ENCODE results near the gene CXCL5.
A peak's percentile ranks its signal among the peaks of the same experiment; 100 is the strongest.

The CXCL5 gene

GRCh38 chr4:73998040-73999011 lies at the start of gene CXCL5:
TSS of gene CXCL5 (minus strand) at chr4:73998677. CDS start at chr4:73998581, 96 bp downstream.
- no peak for DNase-seq

GRCh38 chr4:74047152-74047551 lies 48.7 kb upstream of the CXCL5 start:
- no peak for DNase-seq

- DNase-seq: no peak
Observed at GRCh38 chr4:74045772-74046171, 47.3 kb upstream of the CXCL5 start.

DNA sequence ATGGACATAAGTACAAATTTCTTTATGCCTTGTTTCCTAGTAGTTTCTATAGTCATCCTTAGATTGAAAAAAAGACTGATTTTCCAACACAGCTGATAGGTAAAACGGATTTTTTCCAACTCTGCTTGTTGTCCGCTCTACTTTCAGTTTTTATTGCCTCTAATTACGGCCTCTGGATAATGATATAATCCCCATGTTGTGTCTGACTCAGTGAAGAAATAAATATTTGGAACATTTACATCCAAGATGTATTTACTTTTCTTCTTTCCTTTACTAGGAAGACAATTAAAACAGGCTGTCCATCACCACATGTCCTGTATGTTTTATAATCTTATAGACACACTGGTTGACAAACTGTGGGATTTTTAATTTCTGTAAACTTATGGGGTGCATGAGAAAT lies 46.8 kb upstream of the CXCL5 start:
- DNase-seq: no peak

DNA sequence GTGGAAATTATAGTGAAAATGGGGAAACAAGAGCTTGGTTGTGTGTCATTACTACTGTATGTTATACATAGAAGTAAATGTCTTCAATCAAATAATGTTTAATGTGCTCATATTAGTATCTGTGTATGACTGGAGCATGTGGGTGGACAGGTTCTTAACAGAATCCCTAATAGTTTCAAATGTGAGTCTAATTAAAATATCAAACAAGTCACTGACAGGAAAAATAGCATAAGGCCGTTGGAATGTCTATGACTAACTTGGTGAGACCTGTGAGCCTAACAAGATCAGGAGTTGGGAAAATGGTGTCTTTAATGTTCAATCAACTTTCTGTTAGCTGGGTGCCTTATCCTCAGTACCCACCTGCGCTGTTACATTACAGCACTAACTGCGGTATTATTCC lies 46.2 kb upstream of the CXCL5 start:
- DNase-seq: no peak

GRCh38 chr4:74042681-74043080 lies 44.2 kb upstream of the CXCL5 start:
- no peak for DNase-seq

DNA sequence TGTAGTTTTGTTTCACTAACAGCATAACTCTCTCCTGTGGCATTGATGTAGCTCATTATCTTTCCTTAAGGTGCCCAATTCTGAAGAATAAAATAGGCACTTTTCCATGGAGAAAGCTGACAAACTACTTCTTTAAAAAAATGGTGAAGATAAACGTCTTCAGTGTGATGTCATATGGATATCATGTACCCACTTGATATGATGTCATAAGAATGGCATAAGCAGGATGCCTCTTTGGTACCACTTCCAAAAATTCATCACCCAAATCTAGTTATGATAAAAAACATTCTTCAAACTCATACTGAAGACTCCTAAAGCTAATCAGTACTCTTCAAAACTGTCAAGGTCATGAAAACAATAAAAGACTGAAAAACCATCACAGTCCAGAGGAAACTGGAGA lies 42.9 kb upstream of the CXCL5 start:
- DNase-seq: no peak

DNA sequence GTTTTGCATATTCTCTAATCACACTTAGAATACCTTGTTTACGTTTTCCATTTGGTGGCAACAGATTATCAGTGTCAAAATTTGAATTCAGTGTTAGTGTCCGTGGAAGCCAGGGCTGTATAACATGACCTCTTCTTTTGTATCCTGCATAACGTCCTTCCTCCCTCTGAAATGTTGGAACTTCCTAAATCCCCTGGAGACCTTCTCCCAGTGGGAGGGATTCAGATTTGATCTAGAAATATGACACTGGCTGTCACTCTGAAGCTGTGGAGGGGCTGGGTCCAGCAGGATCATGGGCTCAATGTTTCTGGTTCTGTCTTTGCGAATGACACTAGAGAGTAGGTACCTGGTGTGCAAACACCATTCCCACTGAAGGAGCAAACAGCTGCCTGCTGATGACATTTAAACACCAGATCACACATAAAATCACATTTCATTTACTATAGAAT lies 40.9 kb upstream of the CXCL5 start:
- DNase-seq: no peak

DNA sequence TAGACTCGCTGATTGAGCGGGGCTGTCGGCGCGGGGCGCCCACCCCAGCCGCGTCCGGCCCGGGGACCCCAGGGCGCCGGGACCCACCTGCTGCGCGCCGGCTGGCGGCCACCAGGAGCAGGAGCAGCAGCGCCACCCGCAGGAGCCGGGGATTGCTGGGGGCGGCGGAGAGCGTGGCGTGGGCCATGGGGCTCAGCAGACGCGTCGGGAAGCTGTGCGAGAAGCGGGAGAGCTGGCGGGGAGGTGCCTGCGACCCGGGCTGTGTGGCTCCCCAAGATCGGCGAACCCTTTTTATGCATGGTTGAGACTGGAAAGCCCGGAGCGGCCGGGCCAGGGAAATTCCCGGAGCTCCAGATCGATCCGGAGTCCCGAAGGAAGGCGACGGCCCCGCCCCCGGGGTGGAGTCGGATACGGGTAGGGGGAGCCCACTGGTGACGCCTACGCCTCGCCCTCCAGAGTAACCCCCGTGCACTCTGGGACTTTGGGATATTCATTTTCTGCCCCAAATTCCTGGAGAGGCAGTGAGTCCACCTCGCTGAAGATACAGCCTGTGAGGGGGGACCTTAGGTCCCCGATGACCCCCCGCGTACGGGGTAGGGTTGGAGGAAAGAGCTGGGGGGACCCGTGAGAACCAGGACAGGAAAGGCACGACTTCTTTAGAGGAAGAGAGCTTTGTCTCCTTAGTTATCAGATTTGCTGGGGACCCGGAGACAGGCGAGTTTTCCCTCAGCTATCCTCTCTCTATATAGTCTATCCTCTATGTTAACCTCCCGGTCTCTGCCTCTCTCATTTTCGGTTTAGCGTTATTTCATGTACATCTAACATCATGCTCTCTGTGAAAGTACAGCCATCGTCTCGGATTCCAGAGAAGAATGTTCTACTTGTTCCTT lies 40.2 kb upstream of the CXCL5 start, which contains the start of gene CXCL3:
TSS of gene CXCL3 (minus strand) at position 265 of the 890 bp plus-strand sequence. CDS start at position 187, 78 bp downstream.
- peak; percentile 26 for DNase-seq

- no peak for DNase-seq
Observed at GRCh38 chr4:74038086-74038424, 39.6 kb upstream of the CXCL5 start.

- no peak for DNase-seq
Observed at GRCh38 chr4:74037076-74037955, 38.8 kb upstream of the CXCL5 start.

DNA sequence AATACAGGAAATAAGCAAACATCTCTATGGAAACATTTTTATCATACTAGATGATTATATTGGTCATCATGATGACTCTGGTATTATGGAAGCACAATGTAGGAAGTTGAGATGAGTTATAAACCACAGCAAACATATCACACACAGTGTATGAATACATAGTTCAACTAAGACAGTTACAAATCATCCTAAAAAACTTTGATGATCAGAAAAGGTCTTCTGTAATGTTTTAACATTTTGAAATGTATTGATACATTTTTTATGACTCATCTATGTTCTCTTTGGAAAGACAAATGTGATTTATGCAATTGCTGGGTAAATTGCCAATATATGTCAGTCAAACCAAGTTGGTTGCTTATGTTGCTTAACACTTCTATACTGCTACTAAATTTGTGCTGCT lies 35.3 kb upstream of the CXCL5 start:
- DNase-seq: no peak

DNA sequence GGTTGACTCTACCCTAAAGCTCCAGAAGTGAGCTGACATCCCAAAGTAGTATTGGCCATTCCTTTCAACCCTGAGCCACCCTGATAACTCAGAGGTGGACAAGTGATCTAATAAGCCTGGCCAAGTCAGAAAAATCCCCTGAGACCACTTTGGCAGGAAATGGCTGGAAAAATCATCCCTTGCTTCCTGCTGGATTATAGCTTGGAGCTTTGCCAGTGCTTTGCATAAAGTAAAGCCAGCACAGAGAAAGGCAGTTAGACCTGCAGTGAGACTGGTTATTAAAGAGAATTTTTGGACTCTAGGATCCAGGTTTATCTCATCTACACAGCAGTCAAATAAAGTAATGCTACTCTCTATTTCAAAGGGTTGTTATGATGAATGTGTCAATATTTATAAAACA lies 33.6 kb upstream of the CXCL5 start:
- DNase-seq: no peak

- no peak for DNase-seq
Observed at GRCh38 chr4:74031576-74031975, 33.1 kb upstream of the CXCL5 start.

DNA sequence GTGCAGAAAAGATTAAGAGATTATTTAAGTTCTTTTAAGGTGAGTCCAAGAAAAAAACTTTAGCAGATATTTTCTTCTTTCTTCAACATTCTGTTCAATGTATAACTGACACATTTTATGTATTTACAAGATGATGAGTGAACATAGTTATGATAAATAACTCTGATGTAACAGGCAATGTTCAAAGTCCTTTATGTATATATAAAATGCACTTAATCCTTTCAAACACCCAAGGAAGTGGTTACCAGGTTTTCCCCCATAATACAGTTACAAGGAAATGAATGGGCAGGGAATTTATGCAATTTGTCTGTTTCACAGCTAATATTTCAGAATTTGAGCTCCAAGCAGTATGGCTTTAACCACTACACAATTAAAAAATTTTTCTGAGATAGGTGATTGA lies 31.8 kb upstream of the CXCL5 start:
- no peak for DNase-seq

DNA sequence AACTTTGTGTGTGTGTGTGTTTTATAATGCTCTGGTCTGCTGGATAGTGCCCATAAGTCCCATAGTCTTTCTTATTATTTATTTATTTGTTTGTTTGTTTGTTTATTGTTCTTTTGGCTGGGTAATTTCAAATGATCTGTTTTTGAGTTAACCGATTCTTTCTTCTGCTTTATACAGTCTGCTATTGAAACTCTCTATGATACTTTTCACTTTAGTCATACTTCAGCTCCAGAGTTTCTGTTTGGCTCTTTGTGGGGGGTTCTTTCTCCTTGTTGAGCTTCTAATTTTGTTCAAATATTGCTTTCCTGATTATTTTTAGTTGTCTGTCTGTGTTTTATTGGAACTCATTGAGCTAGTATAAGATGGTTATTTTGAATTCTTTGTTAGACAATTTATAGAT lies 30.0 kb upstream of the CXCL5 start:
- DNase-seq: no peak

DNA sequence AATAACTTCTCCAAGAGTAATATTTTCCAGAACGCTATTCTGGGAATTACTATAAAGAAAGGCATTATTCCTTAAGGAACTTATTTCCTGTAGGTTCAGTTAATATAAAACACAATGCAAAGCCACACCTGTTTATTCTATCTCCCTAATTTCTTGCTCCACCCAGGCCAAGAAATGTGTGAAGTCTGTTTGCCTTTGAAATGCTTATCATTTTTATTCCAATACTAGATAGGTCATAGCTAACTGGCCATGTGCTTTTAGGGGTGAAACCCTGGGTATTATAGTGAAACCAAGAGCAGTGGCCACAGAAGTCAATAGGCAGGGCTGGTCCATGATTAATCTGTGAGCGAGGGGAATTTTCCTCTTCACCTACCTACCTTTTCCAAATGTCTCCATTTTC lies 25.2 kb upstream of the CXCL5 start:
- DNase-seq: no peak

DNA sequence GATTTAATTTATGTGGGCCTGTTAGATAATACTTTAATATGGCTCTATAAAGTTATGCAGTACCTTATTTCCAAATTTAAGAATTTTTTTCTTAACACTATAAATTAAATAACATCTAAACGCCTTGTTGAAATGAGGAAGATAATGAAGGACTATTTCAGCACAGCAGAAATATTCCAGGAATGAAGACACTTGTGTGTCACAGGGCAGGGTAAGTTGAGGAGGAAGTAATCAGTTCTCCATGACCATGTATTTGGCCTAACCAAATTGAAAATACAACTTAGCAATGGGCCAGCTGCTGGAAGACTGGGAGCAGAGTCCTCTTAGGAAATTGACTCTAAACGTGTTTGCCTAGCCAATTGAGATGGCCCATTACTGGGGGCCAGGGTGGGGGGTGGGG lies 23.1 kb upstream of the CXCL5 start:
- no peak for DNase-seq

GRCh38 chr4:74018771-74019170 lies 20.3 kb upstream of the CXCL5 start:
- no peak for DNase-seq

DNA sequence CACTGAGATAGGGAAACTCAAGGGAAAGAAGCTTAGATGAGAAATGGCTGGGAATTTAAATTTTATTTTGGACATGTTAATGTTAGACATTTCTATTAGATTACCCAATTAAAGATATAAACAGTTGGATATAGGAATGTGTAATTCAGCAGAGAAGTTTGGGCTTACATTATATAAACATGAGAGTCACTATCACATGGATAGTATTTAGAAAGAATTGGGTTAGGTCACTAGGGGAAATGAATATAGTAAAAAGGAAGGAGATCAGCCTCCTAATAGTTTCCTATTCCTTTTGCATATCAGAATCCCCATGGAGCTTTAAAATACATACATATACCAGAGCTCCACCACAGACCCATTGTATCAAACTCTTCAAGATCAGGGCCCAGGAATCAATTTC lies 19.6 kb upstream of the CXCL5 start:
- no peak for DNase-seq

GRCh38 chr4:74016068-74016467 lies 17.6 kb upstream of the CXCL5 start:
- no peak for DNase-seq

DNA sequence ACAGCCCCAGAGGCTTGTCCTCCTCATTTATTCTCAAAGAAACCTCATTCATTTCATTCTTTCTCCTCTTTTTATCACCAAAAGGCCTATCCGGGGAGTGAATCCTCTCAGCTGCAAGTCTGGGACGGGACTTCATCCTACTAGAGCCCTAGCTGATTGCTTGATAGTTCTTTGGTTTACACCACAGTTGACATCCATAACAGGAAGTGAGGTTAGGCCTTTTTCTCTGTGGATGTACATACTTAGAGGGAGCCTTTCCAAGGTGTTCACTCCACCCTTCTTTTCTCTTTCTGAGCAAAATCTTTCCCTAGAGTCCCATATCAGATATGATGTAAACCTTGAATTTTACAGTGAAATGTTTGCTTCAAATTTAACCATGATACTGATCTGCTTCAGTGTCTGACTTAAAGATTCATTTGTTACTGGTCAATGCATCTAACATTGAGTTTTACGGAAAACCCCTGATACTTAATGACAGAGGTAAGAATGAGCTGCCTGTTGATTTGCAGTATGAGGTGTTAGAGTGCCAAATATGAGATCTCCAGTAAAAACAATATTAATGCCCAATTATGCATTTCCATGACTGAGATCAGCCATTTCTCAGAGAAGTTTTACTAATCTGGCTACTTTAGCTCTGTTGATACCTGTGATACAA lies 16.8 kb upstream of the CXCL5 start:
- DNase-seq: no peak

All from activated CD8-positive, alpha-beta memory T cell treated with anti-CD3 and anti-CD28 coated beads, Interleukin-2, amount 50 U/mL, for 4 hours (primary cell).